Ascending aorta (tissue), 2 donors: ENCODE results near the gene AMMECR1L. TPM values are rescaled to one million over a fixed set of nuclear protein-coding genes. Genes with fewer than 3 reads are reported as not detected.

Experiments
- DNase-seq, 2 donors: peaks; one replicate each; pipeline ENCODE4 v3.0.0-alpha.2; 2019; ENCODE audit warnings: low spot score in 2 of 2
- H3K27ac ChIP-seq, 2 donors: fragments of 200-600 bp; sonication (generic); one replicate each; pipeline ENCODE4 v1.5.1; 2016 to 2017; ENCODE audit warnings: mild to moderate bottlenecking in 1 of 2
- H3K27me3 ChIP-seq: fragments of 200-600 bp; sonication (generic); one replicate; pipeline ENCODE4 v1.5.1; 2017
- H3K36me3 ChIP-seq, 2 donors: fragments of 200-600 bp; sonication (generic); one replicate each; pipeline ENCODE4 v1.5.1; 2016
- H3K4me1 ChIP-seq, 2 donors: fragments of 200-600 bp; sonication (generic); one replicate each; pipeline ENCODE4 v1.5.1; 2016 to 2017; ENCODE audit warnings: mild to moderate bottlenecking in 1 of 2
- H3K4me3 ChIP-seq, 2 donors: fragments of 200-600 bp; sonication (generic); one replicate each; pipeline ENCODE4 v1.5.1; 2016 to 2017; ENCODE audit warnings: mild to moderate bottlenecking in 1 of 2
- H3K9me3 ChIP-seq, 2 donors: fragments of 200-600 bp; sonication (generic); one replicate each; pipeline ENCODE4 v1.5.1; 2016
- intact Hi-C: fragments of 100-400 bp; cut with DNase I; formaldehyde crosslinking; loops from one replicate; pipeline ENCODE4 v1.15.1; 2023
- total RNA-seq: library from RNA; depleted of rRNA; stranded (reverse); fragments of >200 nt; gene quantifications from one replicate; pipeline ENCODE4 v1.1.0, GENCODE V29; 2016
- TF ChIP-seq, protein P1 (sequence below), 3 experiments: fragments of 200-600 bp in 2 of 3; fragments of 450-650 bp in 1 of 3; sonication (generic) in 2 of 3; IDR thresholded peaks; one replicate each; pipeline ENCODE4 v1.5.1; 2016 to 2019; ENCODE audit warnings: antibody characterized with exemption in 3 of 3, mild to moderate bottlenecking in 1 of 3, moderate library complexity in 1 of 3

The AMMECR1L gene
- total RNA-seq, 1 donor from 2014 or later = 20.6 TPM

DNA sequence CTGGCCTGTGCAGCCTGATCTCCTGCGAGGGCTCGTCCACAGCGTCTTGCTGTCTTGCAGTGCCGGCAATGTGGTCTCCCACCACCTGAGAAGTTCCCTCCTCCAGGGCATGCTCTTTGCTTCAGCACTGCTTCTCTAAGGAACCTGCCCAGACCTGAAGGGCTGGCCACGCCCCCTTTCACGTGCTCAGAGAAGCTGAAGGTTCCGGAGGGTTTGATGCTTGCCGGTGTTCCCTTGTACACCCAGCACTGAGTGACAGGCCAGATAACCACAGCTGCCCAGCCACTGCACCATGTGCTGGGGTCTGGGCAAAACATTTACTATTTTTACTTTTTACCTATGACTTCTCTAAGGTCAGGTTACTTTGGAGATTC lies 26.1 kb downstream of the AMMECR1L start:
- Histone ChIP-seq H3K4me1 (peaks cover 0 to 9% of the 10 kb centered on the region in 2 donors), H3K36me3 (peaks cover 9 to 19% of the 10 kb centered on the region in 2 donors), H3K27me3 (no peaks in the 10 kb centered on the region), H3K4me3 (no peak overlapping the region), H3K27ac (no peak overlapping the region), H3K9me3 (no peaks in the 10 kb centered on the region)
- DNase-seq = no peak
- TF ChIP-seq, protein P1, sequence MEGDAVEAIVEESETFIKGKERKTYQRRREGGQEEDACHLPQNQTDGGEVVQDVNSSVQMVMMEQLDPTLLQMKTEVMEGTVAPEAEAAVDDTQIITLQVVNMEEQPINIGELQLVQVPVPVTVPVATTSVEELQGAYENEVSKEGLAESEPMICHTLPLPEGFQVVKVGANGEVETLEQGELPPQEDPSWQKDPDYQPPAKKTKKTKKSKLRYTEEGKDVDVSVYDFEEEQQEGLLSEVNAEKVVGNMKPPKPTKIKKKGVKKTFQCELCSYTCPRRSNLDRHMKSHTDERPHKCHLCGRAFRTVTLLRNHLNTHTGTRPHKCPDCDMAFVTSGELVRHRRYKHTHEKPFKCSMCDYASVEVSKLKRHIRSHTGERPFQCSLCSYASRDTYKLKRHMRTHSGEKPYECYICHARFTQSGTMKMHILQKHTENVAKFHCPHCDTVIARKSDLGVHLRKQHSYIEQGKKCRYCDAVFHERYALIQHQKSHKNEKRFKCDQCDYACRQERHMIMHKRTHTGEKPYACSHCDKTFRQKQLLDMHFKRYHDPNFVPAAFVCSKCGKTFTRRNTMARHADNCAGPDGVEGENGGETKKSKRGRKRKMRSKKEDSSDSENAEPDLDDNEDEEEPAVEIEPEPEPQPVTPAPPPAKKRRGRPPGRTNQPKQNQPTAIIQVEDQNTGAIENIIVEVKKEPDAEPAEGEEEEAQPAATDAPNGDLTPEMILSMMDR (IDR thresholded peaks at IDR 0.05) = no peak
- intact Hi-C loops = loop anchor here (2.0 to 10.0 kb wide), 3 partner anchors 49 to 233 kb away; partner anchors contain the start of genes SAP130, UGGT1 and WDR33

DNA sequence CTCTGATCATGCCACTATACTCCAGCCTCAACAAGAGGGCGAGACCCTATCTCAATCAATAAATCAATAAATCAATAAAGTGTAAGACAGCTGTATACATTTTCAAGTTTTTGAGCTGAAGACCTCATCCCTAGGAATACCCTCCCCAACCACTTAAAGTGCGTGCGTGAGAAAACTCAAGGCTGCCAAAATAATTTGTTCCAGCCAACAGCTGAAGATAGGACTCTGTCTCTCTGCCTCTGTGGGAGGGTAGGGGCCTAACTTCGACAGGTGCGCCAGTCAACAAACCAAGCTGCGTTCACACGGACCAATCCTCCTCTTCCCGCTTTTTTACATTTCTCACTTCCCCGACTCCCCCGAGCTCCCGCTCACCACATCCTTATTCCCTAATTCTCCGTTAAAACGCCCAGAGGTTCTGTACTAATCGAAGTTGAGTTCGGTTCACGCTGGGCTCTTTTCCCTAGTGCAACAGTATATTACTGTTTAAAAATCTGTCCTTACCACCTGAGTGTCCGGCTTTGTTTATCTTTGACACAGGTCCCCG lies 28.4 kb downstream of the AMMECR1L start:
- DNase-seq = no peak
- peaks cover 0 to 7% of the 10 kb centered on the region in 2 donors for H3K36me3 ChIP-seq
- no peaks in the 10 kb centered on the region for H3K27me3 ChIP-seq
- H3K9me3 ChIP-seq = no peaks in the 10 kb centered on the region
- TF ChIP-seq, protein P1 (IDR thresholded peaks at IDR 0.05) = no peak
- H3K4me1 ChIP-seq = peaks cover 0 to 9% of the 10 kb centered on the region in 2 donors
- H3K27ac ChIP-seq = peak overlapping the region; percentile 67 to 81
- intact Hi-C loops = loop anchor here (5.0 to 10.0 kb wide), 2 partner anchors 167 to 235 kb away; partner anchors contain the start of genes SAP130 and UGGT1
- H3K4me3 ChIP-seq = peak overlapping the region; percentile 78 to 96

DNA sequence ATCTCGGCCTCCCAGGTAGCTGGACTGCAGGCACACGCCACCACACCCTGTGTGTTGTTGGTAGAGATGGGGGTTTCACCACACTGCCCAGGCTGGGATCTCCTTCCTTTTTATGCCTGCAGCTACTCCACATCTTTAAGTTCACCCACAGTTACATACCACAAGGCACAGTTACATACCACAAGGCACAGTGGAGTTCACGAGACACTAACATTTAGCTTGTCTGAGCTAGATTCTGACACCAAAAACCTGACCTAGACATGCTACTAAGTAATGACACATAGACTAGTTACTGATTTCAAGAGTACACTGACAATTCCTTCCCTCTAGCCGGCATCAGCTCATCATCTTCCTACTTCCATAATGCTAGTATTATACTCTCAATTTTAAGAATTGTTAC lies 32.1 kb downstream of the AMMECR1L start:
- no peaks in the 10 kb centered on the region for H3K9me3 ChIP-seq

DNA sequence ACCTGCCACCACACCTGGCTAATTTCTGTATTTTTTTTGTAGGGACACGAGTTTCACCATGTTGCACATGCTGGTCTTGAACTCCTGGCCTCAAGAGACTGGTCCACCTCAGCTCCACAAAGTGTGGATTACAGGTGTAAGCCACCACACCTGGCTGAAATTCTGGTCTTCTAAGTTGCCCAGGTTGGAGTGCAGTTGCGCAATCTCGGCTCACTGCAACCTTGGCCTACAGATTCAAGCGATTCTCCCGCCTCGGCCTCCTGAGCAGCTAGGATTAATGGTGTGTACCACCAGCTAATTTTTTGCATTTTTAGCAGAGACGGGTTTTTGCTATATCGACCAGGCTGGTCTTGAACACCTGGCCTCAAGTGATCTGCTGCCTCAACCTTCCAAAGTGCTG lies 33.4 kb downstream of the AMMECR1L start:
- TF ChIP-seq, protein P1 (IDR thresholded peaks at IDR 0.05) = no peak
- H3K27ac ChIP-seq = no peak overlapping the region
- intact Hi-C loops = loop anchor here (10.0 kb wide), 1 partner anchor 172 kb away; the partner anchor contains the start of gene SAP130
- H3K9me3 ChIP-seq = no peaks in the 10 kb centered on the region
- no peak for DNase-seq
- H3K27me3 ChIP-seq = no peaks in the 10 kb centered on the region
- no peak overlapping the region for H3K4me3 ChIP-seq
- peaks cover 9 to 55% of the 10 kb centered on the region in 2 donors for H3K36me3 ChIP-seq
- peaks cover 0 to 9% of the 10 kb centered on the region in 2 donors for H3K4me1 ChIP-seq

More for the DNA sequence above, 32.1 kb downstream of the AMMECR1L start:
- Histone ChIP-seq H3K27ac (no peak overlapping the region), H3K4me1 (peaks cover 0 to 9% of the 10 kb centered on the region in 2 donors), H3K36me3 (peaks cover 0 to 42% of the 10 kb centered on the region in 2 donors), H3K4me3 (no peak overlapping the region), H3K27me3 (no peaks in the 10 kb centered on the region)
- DNase-seq = no peak
- intact Hi-C loops = loop anchor here (10.0 kb wide), 1 partner anchor 171 kb away; the partner anchor contains the start of gene SAP130
- TF ChIP-seq, protein P1 (IDR thresholded peaks at IDR 0.05) = no peak

DNA sequence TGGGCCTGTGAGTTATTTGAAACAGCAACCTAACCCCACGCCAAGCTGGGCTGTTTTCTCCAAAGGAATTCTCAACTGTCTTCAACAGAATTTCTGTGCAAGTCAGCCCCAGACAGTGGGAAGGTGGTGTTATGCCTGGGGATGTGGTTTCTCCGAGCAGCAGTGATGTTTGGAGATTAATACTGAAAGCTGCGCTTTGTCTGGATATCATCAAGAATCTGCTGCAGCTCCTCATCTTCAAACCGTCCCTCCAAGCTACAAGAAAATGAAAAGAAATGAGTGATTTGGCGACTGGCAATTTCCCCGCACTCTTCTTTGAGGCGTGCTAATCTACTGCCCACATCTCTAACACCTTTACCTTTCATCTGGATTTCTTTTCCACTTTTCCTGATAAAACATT lies 37.8 kb downstream of the AMMECR1L start:
- intact Hi-C loops = no loop called here

More for the DNA sequence above, 37.8 kb downstream of the AMMECR1L start:
- Histone ChIP-seq H3K27ac (no peak overlapping the region), H3K36me3 (peaks cover 22 to 81% of the 10 kb centered on the region in 2 donors), H3K4me1 (no peaks in the 10 kb centered on the region), H3K4me3 (no peak overlapping the region), H3K9me3 (no peaks in the 10 kb centered on the region), H3K27me3 (no peaks in the 10 kb centered on the region)
- no peak for DNase-seq
- TF ChIP-seq, protein P1 (IDR thresholded peaks at IDR 0.05) = no peak
